H1 (cell line): ENCODE data around the gene GRM5. TPM values are rescaled to one million over a fixed set of nuclear protein-coding genes. Genes with fewer than 3 reads are reported as not detected.

ENCODE experiments used
- CTCF ChIA-PET: fragments of 300-600 bp; sonication (Branson Sonifier 250); formaldehyde crosslinking; loops from one replicate; lab custom pipeline; 2021; ENCODE audit not compliant: partially characterized antibody; lab: Charles Lee
- POLR2A ChIA-PET: fragments of 300-600 bp; sonication (Branson Sonifier 250); formaldehyde crosslinking; loops from one replicate; lab custom pipeline; 2021; ENCODE audit warnings: inconsistent platforms; ENCODE audit not compliant: partially characterized antibody; lab: Charles Lee
- DNase-seq, 2 experiments: peaks; one replicate each; pipeline versions ENCODE4 v3.0.0 to v3.0.0-alpha.2; 2010 to 2022; ENCODE audit warnings: low spot score in 2 of 2, low read depth in 1 of 2, mixed read lengths in 1 of 2
- FAIRE-seq: peaks from 2 replicates; lab custom pipeline; 2011; peaks lifted over from hg19 to GRCh38; lab: Jason Lieb, UNC
- H2AFZ ChIP-seq: 2 replicates; pipeline ENCODE4 v1.8.1; 2012; ENCODE audit warnings: low read length, inconsistent platforms
- H2AK5ac ChIP-seq: 2 replicates; pipeline ENCODE4 v1.6.1; 2013; ENCODE audit warnings: low read depth, low read length
- H2BK120ac ChIP-seq: replicated peaks from 2 replicates; pipeline ENCODE3; 2013; ENCODE audit warnings: low read depth, low read length, inconsistent platforms
- H2BK12ac ChIP-seq: 2 replicates; pipeline ENCODE4 v1.6.1; 2013; ENCODE audit warnings: low read depth, low read length
- H2BK15ac ChIP-seq: 2 replicates; pipeline ENCODE4 v1.6.1; 2013; ENCODE audit warnings: low read length
- H2BK20ac ChIP-seq: 2 replicates; pipeline ENCODE4 v1.6.1; 2013; ENCODE audit warnings: low read length
- H2BK5ac ChIP-seq: 2 replicates; pipeline ENCODE4 v1.6.1; 2013; ENCODE audit warnings: low read depth, low read length
- H3K14ac ChIP-seq: 2 replicates; pipeline ENCODE4 v1.6.1; 2013; ENCODE audit warnings: inconsistent platforms; ENCODE audit not compliant: insufficient read length
- H3K18ac ChIP-seq: 2 replicates; pipeline ENCODE4 v1.6.1; 2013; ENCODE audit warnings: low read length; ENCODE audit errors: extremely low read depth
- H3K23ac ChIP-seq: 2 replicates; pipeline ENCODE4 v1.6.1; 2013; ENCODE audit warnings: inconsistent platforms; ENCODE audit not compliant: insufficient read length
- H3K23me2 ChIP-seq: 2 replicates; pipeline ENCODE4 v1.6.1; 2013; ENCODE audit warnings: low read depth, low read length
- H3K27ac ChIP-seq: 2 replicates; pipeline ENCODE4 v1.6.1; 2011; ENCODE audit warnings: low read depth, low read length, inconsistent platforms
- H3K27me3 ChIP-seq, 4 experiments: replicated peaks in 1 of 4; 1 replicate in 1 of 4; 2 replicates in 3 of 4; pipeline versions ENCODE4 v1.6.1 to v1.8.1; 2011 to 2013; ENCODE audit warnings: low read length in 3 of 4, mild to moderate bottlenecking in 3 of 4, inconsistent platforms in 2 of 4, mixed read lengths in 2 of 4, moderate library complexity in 1 of 4; ENCODE audit not compliant: control insufficient read depth in 3 of 4, insufficient read depth in 3 of 4; ENCODE audit errors: extremely low read depth in 1 of 4
- H3K36me3 ChIP-seq, 4 experiments: 2 replicates each; pipeline versions ENCODE4 v1.6.1 to v1.8.1; 2011 to 2013; ENCODE audit warnings: mild to moderate bottlenecking in 4 of 4, low read length in 3 of 4, moderate library complexity in 2 of 4, control low read depth in 1 of 4, inconsistent platforms in 1 of 4; ENCODE audit not compliant: insufficient read depth in 4 of 4, control insufficient read depth in 2 of 4
- H3K4ac ChIP-seq: replicated peaks from 2 replicates; pipeline ENCODE3; 2013; ENCODE audit warnings: low read length, low read depth, mixed read lengths, inconsistent platforms; ENCODE audit not compliant: insufficient read length
- H3K4me1 ChIP-seq, 4 experiments: replicated peaks in 1 of 4; 1 replicate in 1 of 4; 2 replicates in 3 of 4; pipeline versions ENCODE4 v1.6.1 to v1.8.1; 2011 to 2013; ENCODE audit warnings: low read length in 3 of 4, inconsistent platforms in 2 of 4, mixed read lengths in 1 of 4; ENCODE audit not compliant: insufficient read depth in 4 of 4, control insufficient read depth in 3 of 4
- H3K4me2 ChIP-seq, 2 experiments: 2 replicates each; pipeline versions ENCODE4 v1.6.1 to v1.8.1; 2011 to 2013; ENCODE audit warnings: low read depth in 2 of 2, low read length in 2 of 2, control low read depth in 1 of 2, inconsistent platforms in 1 of 2, mild to moderate bottlenecking in 1 of 2; ENCODE audit not compliant: insufficient read depth in 1 of 2
- H3K4me3 ChIP-seq, 4 experiments: fragments of 200-600, 300-600 bp in 1 of 4; sonication (generic), shearing (Covaris generic), sonication (Bioruptor Twin) in 1 of 4; 2 replicates each; pipeline versions ENCODE4 v1.5.1 to v1.8.1; 2011 to 2016; ENCODE audit warnings: low read length in 4 of 4, low read depth in 3 of 4, control low read depth in 2 of 4, inconsistent platforms in 2 of 4, mild to moderate bottlenecking in 2 of 4, mixed read lengths in 1 of 4, moderate library complexity in 1 of 4; ENCODE audit not compliant: insufficient read depth in 2 of 4; ENCODE audit errors: extremely low read depth in 1 of 4
- H3K56ac ChIP-seq: replicated peaks from 2 replicates; pipeline ENCODE3; 2013; ENCODE audit warnings: low read depth, mild to moderate bottlenecking, mixed read lengths, low read length, inconsistent platforms; ENCODE audit not compliant: insufficient read length
- H3K79me1 ChIP-seq: 2 replicates; pipeline ENCODE4 v1.6.1; 2013; ENCODE audit warnings: low read depth, low read length, control low read depth
- H3K79me2 ChIP-seq, 2 experiments: 2 replicates each; pipeline versions ENCODE4 v1.6.1 to v1.8.1; 2012 to 2013; ENCODE audit warnings: low read length in 2 of 2, mild to moderate bottlenecking in 2 of 2, inconsistent platforms in 1 of 2; ENCODE audit not compliant: insufficient read depth in 2 of 2, control insufficient read depth in 1 of 2
- H3K9ac ChIP-seq, 4 experiments: replicated peaks in 1 of 4; 1 replicate in 1 of 4; 2 replicates in 3 of 4; pipeline versions ENCODE4 v1.6.1 to v1.8.1; 2011 to 2013; ENCODE audit warnings: low read depth in 3 of 4, low read length in 3 of 4, control low read depth in 2 of 4, mild to moderate bottlenecking in 2 of 4, moderate library complexity in 2 of 4, inconsistent platforms in 1 of 4; ENCODE audit errors: extremely low read depth in 1 of 4
- H3K9me3 ChIP-seq, 2 experiments: 2 replicates each; pipeline versions ENCODE4 v1.6.1 to v1.8.1; 2012 to 2013; ENCODE audit warnings: mild to moderate bottlenecking in 2 of 2, moderate library complexity in 2 of 2, control low read depth in 1 of 2, inconsistent platforms in 1 of 2, low read depth in 1 of 2, low read length in 1 of 2, mixed read lengths in 1 of 2; ENCODE audit not compliant: insufficient read depth in 2 of 2
- H4K20me1 ChIP-seq, 2 experiments: replicated peaks in 1 of 2; 2 replicates each; pipeline versions ENCODE3 to v1.8.1; 2011 to 2013; ENCODE audit warnings: inconsistent platforms in 2 of 2, low read length in 2 of 2, mild to moderate bottlenecking in 1 of 2; ENCODE audit not compliant: insufficient read depth in 2 of 2, control insufficient read depth in 1 of 2
- H4K5ac ChIP-seq: 2 replicates; pipeline ENCODE4 v1.6.1; 2013; ENCODE audit warnings: low read length, low read depth, mixed read lengths, inconsistent platforms; ENCODE audit not compliant: insufficient read length
- H4K8ac ChIP-seq: 2 replicates; pipeline ENCODE4 v1.8.0; 2013; ENCODE audit warnings: mild to moderate bottlenecking, moderate library complexity, low read length, inconsistent platforms; ENCODE audit not compliant: insufficient read depth; ENCODE audit errors: extremely low read depth
- H4K91ac ChIP-seq: replicated peaks from 2 replicates; pipeline ENCODE3; 2013; ENCODE audit warnings: low read length, mixed read lengths, inconsistent platforms; ENCODE audit not compliant: insufficient read length
- CHD2 ChIP-seq: IDR thresholded peaks from 2 replicates; pipeline ENCODE4 v1.6.1; 2012; ENCODE audit warnings: low read length, improper control_type of control experiment
- HDAC6 ChIP-seq: IDR thresholded peaks from one replicate; pipeline ENCODE4 v1.7.1; 2012; ENCODE audit warnings: low read depth, mild to moderate bottlenecking, inconsistent platforms, low read length, moderate library complexity
- SIX5 ChIP-seq: IDR thresholded peaks from 2 replicates; pipeline ENCODE4 v1.6.1; 2011; ENCODE audit warnings: mild to moderate bottlenecking, low read depth, low read length
- SUZ12 ChIP-seq: fragments of 200-600 bp; sonication (generic); IDR thresholded peaks from 2 replicates; pipeline ENCODE4 v1.6.1; 2012; ENCODE audit warnings: mild to moderate bottlenecking, inconsistent platforms, low read length, moderate library complexity, mixed read lengths
- TBP ChIP-seq: IDR thresholded peaks from 2 replicates; pipeline ENCODE4 v1.6.1; 2011; ENCODE audit warnings: low read depth, low read length, improper control_type of control experiment
- WGBS, 2 experiments: shearing (Covaris generic) in 1 of 2; methylation state at CpG; one replicate each; pipeline versions ENCODE4 v1.1.6 to v1.1.7; 2013 to 2015; ENCODE audit warnings: low lambda C conversion rate in 2 of 2, mixed read lengths in 2 of 2, inconsistent platforms in 1 of 2, low coverage in 1 of 2, missing lambda C conversion rate in 1 of 2; ENCODE audit not compliant: insufficient replicate concordance in 2 of 2, insufficient coverage in 1 of 2, insufficient read length in 1 of 2; ENCODE audit errors: extremely low coverage in 1 of 2, missing lambda C conversion rate in 1 of 2; 5-methylcytosine and 5-hydroxymethylcytosine counted together
- polyA plus RNA-seq, 7 experiments: library from polyadenylated mRNA; depleted of rRNA in 3 of 7; stranded (reverse) in 5 of 7; unstranded in 2 of 7; fragments of >200 nt in 5 of 7; fragments of 200-250 nt in 2 of 7; gene quantifications; 1 replicate in 5 of 7; 2 replicates in 1 of 7; 4 replicates in 1 of 7; pipeline versions ENCODE4 v1.2.1 to v1.2.3, GENCODE V29; 2011 to 2013; ENCODE audit warnings: missing spikeins in 2 of 7, mixed read lengths in 2 of 7
- total RNA-seq: library from RNA; stranded (reverse); fragmentation: NEBNext Ultra II Directional; extraction: Animal tissue kit (Norgen Biotek cat#: 25700); gene quantifications from 2 replicates; pipeline ENCODE4 v1.2.1, GENCODE V29; 2021

Gene GRM5
- total and polyA plus RNA-seq, 2 of the 8 experiments (the other 6 are each of a cell fraction or from before 2014, with no cell fraction given): 0.15 to 0.43 TPM

- no peaks in the 10 kb centered on the region for H3K23me2 ChIP-seq
- POLR2A ChIA-PET: no interaction called here
- H3K56ac ChIP-seq: no peak overlapping the region
- H3K79me1 ChIP-seq: no peaks in the 10 kb centered on the region
- no peaks in the 10 kb centered on the region for H3K79me2 ChIP-seq
- H4K5ac ChIP-seq: no peak overlapping the region
- no peak overlapping the region for H2BK5ac ChIP-seq
- H4K20me1 ChIP-seq: no peaks in the 10 kb centered on the region
- H3K14ac ChIP-seq: no peak overlapping the region
- no peak overlapping the region for H4K91ac ChIP-seq
- DNase-seq: no peak
- H3K27ac ChIP-seq: no peak overlapping the region
- peaks cover 0 to 4% (median 0%) of the 10 kb centered on the region in 4 experiments; a peak in 1 of 7 replicates for H3K4me1 ChIP-seq
- H3K4ac ChIP-seq: no peak overlapping the region
- H2AFZ ChIP-seq: no peak overlapping the region
- no peak overlapping the region for H4K8ac ChIP-seq
- no peak overlapping the region for H3K23ac ChIP-seq
- no peak overlapping the region for H2AK5ac ChIP-seq
- no peaks in the 10 kb centered on the region for H3K9me3 ChIP-seq
- no peak overlapping the region for H2BK120ac ChIP-seq
- no peak overlapping the region for H3K4me3 ChIP-seq
- no peak for FAIRE-seq
- CTCF ChIA-PET: no interaction called here
- 0% methylated on average over 1 of the region's 1 CpG; no CpG with 5 or more reads in 1 of the 2 experiments for WGBS, 2 experiments
- H2BK15ac ChIP-seq: no peak overlapping the region
- no peak overlapping the region for H3K4me2 ChIP-seq
- no peak overlapping the region for H3K18ac ChIP-seq
- no peaks in the 10 kb centered on the region for H3K27me3 ChIP-seq
- TF ChIP-seq HDAC6: no peak
- no peak for TF ChIP-seq SUZ12
- no peak for TF ChIP-seq SIX5
- TF ChIP-seq TBP: no peak
- no peak for TF ChIP-seq CHD2
- H2BK12ac ChIP-seq: no peak overlapping the region
- H3K36me3 ChIP-seq: no peaks in the 10 kb centered on the region
- H2BK20ac ChIP-seq: no peak overlapping the region
- no peak overlapping the region for H3K9ac ChIP-seq
Observed at GRCh38 chr11:88814076-88814475, 251.7 kb downstream of the GRM5 start.
